Immature natural killer cell (primary cell): ENCODE data around the gene CHRM2. TPM values are rescaled to one million over a fixed set of nuclear protein-coding genes. Genes with fewer than 3 reads are reported as not detected.

Source experiments
- DNase-seq, 3 donors: peaks; one replicate each; pipeline ENCODE4 v3.0.0; 2022; ENCODE audit warnings: mixed read lengths in 1 of 3
- H3K27ac Mint-ChIP-seq, 6 donors: one replicate each; pipeline ENCODE4 v1.8.0; 2020; ENCODE audit warnings: mixed read lengths in 6 of 6, mild to moderate bottlenecking in 5 of 6, inconsistent platforms in 4 of 6, moderate library complexity in 3 of 6
- H3K27me3 Mint-ChIP-seq, 3 donors: one replicate each; pipeline ENCODE4 v1.8.0; 2020 to 2021; ENCODE audit warnings: low read depth in 3 of 3, mild to moderate bottlenecking in 3 of 3, mixed read lengths in 3 of 3, moderate library complexity in 3 of 3, inconsistent platforms in 1 of 3
- H3K36me3 Mint-ChIP-seq, 3 donors: one replicate each; pipeline ENCODE4 v1.8.0; 2020; ENCODE audit warnings: mixed read lengths in 3 of 3, inconsistent platforms in 2 of 3, mild to moderate bottlenecking in 2 of 3
- H3K4me1 Mint-ChIP-seq, 2 donors: one replicate each; pipeline ENCODE4 v1.8.0; 2020; ENCODE audit warnings: inconsistent platforms in 2 of 2, mild to moderate bottlenecking in 2 of 2, mixed read lengths in 2 of 2, moderate library complexity in 1 of 2
- H3K4me3 Mint-ChIP-seq, 5 donors: one replicate each; pipeline ENCODE4 v1.8.0; 2020; ENCODE audit warnings: mild to moderate bottlenecking in 5 of 5, mixed read lengths in 5 of 5, inconsistent platforms in 3 of 5, moderate library complexity in 3 of 5
- H3K9me3 Mint-ChIP-seq, 6 donors: one replicate each; pipeline ENCODE4 v1.8.0; 2020; ENCODE audit warnings: mild to moderate bottlenecking in 6 of 6, mixed read lengths in 6 of 6, inconsistent platforms in 4 of 6, moderate library complexity in 3 of 6
- polyA plus RNA-seq, 3 donors: library from polyadenylated mRNA; unstranded; fragments of 300-500 nt; fragmentation: Illumina TruSeq; gene quantifications; one replicate each; pipeline ENCODE4 v1.2.3, GENCODE V29; 2021

The CHRM2 gene
- polyA plus RNA-seq, 3 donors from 2014 or later, result not detected

- Mint-ChIP-seq H3K27ac (no peak overlapping the region), H3K4me1 (no peaks in the 10 kb centered on the region), H3K36me3 (no peaks in the 10 kb centered on the region), H3K9me3 (peaks cover 0 to 11% (median 4%) of the 10 kb centered on the region in 6 donors), H3K27me3 (peaks cover 0 to 3% (median under 1%) of the 10 kb centered on the region in 3 donors), H3K4me3 (no peak overlapping the region)
- DNase-seq, result no peak
Measured at GRCh38 chr7:136877509-136877908, 9.1 kb downstream of the CHRM2 start.

- no peak overlapping the region for H3K27ac Mint-ChIP-seq
- H3K36me3 Mint-ChIP-seq, result no peaks in the 10 kb centered on the region
- H3K4me1 Mint-ChIP-seq, result no peaks in the 10 kb centered on the region
- DNase-seq, result no peak
- peaks cover 0 to 11% (median 4%) of the 10 kb centered on the region in 6 donors for H3K9me3 Mint-ChIP-seq
- no peak overlapping the region for H3K4me3 Mint-ChIP-seq
- H3K27me3 Mint-ChIP-seq, result peaks cover 0 to 3% (median 0%) of the 10 kb centered on the region in 3 donors
Measured at GRCh38 chr7:136877990-136878389, 9.5 kb downstream of the CHRM2 start.

DNA sequence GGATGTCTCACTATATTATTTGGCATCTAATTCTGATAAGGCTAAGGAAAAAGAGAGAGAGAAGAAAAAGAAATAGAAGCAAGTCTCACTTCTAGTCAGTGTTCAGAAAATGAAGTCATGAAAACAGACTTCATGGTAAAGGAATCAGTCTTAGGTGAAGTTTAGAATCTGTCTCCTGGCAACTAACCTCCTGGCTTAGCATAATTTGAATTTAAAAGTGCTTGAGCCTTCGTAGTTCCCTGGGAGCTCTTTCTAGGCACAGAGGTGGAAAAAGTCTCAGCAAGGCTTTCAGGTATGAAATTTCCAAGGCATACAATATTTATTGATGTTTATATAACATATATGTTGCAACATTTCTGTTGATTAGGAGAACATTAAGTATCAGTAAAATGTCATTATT, 10.4 kb downstream of the CHRM2 start:
- DNase-seq, result no peak
- H3K27ac Mint-ChIP-seq, result no peak overlapping the region
- peaks cover 0 to 11% (median 4%) of the 10 kb centered on the region in 6 donors for H3K9me3 Mint-ChIP-seq
- H3K4me3 Mint-ChIP-seq, result no peak overlapping the region
- H3K27me3 Mint-ChIP-seq, result peaks cover 0 to 3% (median 0%) of the 10 kb centered on the region in 3 donors
- no peaks in the 10 kb centered on the region for H3K36me3 Mint-ChIP-seq
- H3K4me1 Mint-ChIP-seq, result no peaks in the 10 kb centered on the region

GRCh38 chr7:136883046-136883445, 14.6 kb downstream of the CHRM2 start:
- no peak for DNase-seq
- Mint-ChIP-seq H3K4me3 (no peak overlapping the region), H3K36me3 (no peaks in the 10 kb centered on the region), H3K27me3 (peaks cover 0 to 2% (median 0%) of the 10 kb centered on the region in 3 donors), H3K9me3 (peaks cover 0 to 17% (median 7%) of the 10 kb centered on the region in 6 donors), H3K4me1 (no peaks in the 10 kb centered on the region), H3K27ac (no peak overlapping the region)

- peaks cover 0 to 2% (median 1%) of the 10 kb centered on the region in 3 donors for H3K27me3 Mint-ChIP-seq
- no peak overlapping the region for H3K4me3 Mint-ChIP-seq
- no peaks in the 10 kb centered on the region for H3K36me3 Mint-ChIP-seq
- DNase-seq, result no peak
- no peaks in the 10 kb centered on the region for H3K4me1 Mint-ChIP-seq
- H3K9me3 Mint-ChIP-seq, result peaks cover 0 to 18% (median 11%) of the 10 kb centered on the region in 6 donors
- no peak overlapping the region for H3K27ac Mint-ChIP-seq
Measured at GRCh38 chr7:136884492-136884891, 16.0 kb downstream of the CHRM2 start.

- H3K27me3 Mint-ChIP-seq, result peaks cover 0 to 1% (median 0%) of the 10 kb centered on the region in 3 donors
- no peaks in the 10 kb centered on the region for H3K36me3 Mint-ChIP-seq
- no peak overlapping the region for H3K4me3 Mint-ChIP-seq
- DNase-seq, result no peak
- H3K4me1 Mint-ChIP-seq, result no peaks in the 10 kb centered on the region
- H3K27ac Mint-ChIP-seq, result no peak overlapping the region
- peaks cover 3 to 25% (median 14%) of the 10 kb centered on the region in 6 donors for H3K9me3 Mint-ChIP-seq
Measured at GRCh38 chr7:136887317-136887716, 18.9 kb downstream of the CHRM2 start.

GRCh38 chr7:136890399-136890798, 21.9 kb downstream of the CHRM2 start:
- no peak for DNase-seq
- no peak overlapping the region for H3K27ac Mint-ChIP-seq
- peaks cover 9 to 37% (median 20%) of the 10 kb centered on the region in 6 donors for H3K9me3 Mint-ChIP-seq
- H3K27me3 Mint-ChIP-seq, result peaks cover 0 to 3% (median 0%) of the 10 kb centered on the region in 3 donors
- no peak overlapping the region for H3K4me3 Mint-ChIP-seq
- H3K36me3 Mint-ChIP-seq, result no peaks in the 10 kb centered on the region
- H3K4me1 Mint-ChIP-seq, result no peaks in the 10 kb centered on the region

- H3K36me3 Mint-ChIP-seq, result no peaks in the 10 kb centered on the region
- no peak overlapping the region for H3K27ac Mint-ChIP-seq
- no peaks in the 10 kb centered on the region for H3K4me1 Mint-ChIP-seq
- no peak for DNase-seq
- peaks cover 0 to 3% (median 0%) of the 10 kb centered on the region in 3 donors for H3K27me3 Mint-ChIP-seq
- H3K4me3 Mint-ChIP-seq, result no peak overlapping the region
- H3K9me3 Mint-ChIP-seq, result peaks cover 12 to 43% (median 20%) of the 10 kb centered on the region in 6 donors
Measured at GRCh38 chr7:136891850-136892249, 23.4 kb downstream of the CHRM2 start.

DNA sequence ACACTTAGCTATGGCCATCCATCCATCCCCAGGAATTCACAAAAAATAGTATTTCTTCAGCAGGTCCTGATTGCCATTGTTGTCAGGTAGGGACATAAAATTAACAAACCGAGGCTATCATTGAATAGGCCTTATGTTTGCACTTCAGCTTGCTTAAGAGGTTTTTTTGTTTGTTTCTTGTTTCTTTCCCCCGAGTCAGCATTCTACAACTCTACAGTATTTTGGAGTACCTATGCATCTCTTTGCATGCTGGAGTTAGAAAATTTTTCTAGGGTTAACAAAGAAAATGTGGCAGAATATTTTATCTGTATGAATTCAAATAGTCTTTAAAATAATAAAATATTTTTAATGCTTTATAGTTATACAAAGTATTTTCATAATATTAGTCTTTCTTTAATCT, 26.3 kb downstream of the CHRM2 start:
- peaks cover 0 to 2% (median 0%) of the 10 kb centered on the region in 3 donors for H3K27me3 Mint-ChIP-seq
- H3K4me3 Mint-ChIP-seq, result no peak overlapping the region
- no peak overlapping the region for H3K27ac Mint-ChIP-seq
- DNase-seq, result no peak
- no peaks in the 10 kb centered on the region for H3K36me3 Mint-ChIP-seq
- peaks cover 11 to 42% (median 20%) of the 10 kb centered on the region in 6 donors for H3K9me3 Mint-ChIP-seq
- H3K4me1 Mint-ChIP-seq, result no peaks in the 10 kb centered on the region

DNA sequence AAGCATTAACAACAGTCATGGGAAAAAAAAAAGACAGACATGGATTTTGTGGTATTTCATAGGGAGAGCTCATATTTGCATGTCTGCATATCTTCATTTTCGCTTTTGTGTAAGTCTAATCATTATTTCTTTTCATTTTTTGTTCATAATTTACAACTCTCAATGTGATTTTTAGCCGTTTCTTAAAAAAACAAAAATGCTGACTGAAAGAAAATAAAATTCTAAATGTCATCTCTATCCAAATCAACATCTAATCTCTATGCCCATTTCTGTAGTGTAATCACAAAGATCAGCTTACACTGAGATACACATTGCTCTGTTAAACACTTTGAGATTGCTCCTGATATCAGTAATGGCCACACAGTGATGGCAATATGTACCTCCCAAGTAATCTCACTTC, 29.2 kb downstream of the CHRM2 start:
- Mint-ChIP-seq H3K27me3 (peaks cover 0 to 2% (median 0%) of the 10 kb centered on the region in 3 donors), H3K36me3 (no peaks in the 10 kb centered on the region), H3K27ac (no peak overlapping the region), H3K4me3 (no peak overlapping the region), H3K4me1 (no peaks in the 10 kb centered on the region), H3K9me3 (peaks cover 11 to 43% (median 13%) of the 10 kb centered on the region in 6 donors)
- DNase-seq, result no peak

DNA sequence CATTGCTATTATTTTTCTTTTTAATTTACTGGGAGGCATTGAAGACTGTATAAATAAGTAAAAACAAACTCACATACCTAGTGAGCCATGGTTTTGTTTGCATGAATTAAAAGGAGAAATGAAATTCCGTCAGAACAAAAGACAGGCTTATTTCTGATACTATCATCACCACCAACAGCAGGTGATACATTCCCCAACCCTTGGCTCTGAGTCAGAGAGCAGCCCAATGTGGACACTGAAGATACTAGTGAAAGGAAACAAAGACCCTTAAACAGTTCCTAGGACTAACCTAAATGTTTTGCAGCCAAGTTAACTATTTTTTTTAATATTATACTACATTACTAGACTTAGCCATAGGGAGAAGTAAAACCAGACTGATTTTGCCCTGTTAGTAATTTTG, 31.6 kb downstream of the CHRM2 start:
- Mint-ChIP-seq H3K4me3 (no peak overlapping the region), H3K4me1 (no peaks in the 10 kb centered on the region), H3K9me3 (peaks cover 3 to 36% (median 8%) of the 10 kb centered on the region in 6 donors), H3K36me3 (no peaks in the 10 kb centered on the region), H3K27ac (no peak overlapping the region), H3K27me3 (no peaks in the 10 kb centered on the region)
- DNase-seq, result no peak

- Mint-ChIP-seq H3K4me1 (no peaks in the 10 kb centered on the region), H3K27me3 (no peaks in the 10 kb centered on the region), H3K36me3 (peaks cover 0 to 4% (median 0%) of the 10 kb centered on the region in 3 donors), H3K4me3 (no peak overlapping the region), H3K27ac (no peak overlapping the region), H3K9me3 (peaks cover 1 to 20% (median 11%) of the 10 kb centered on the region in 6 donors)
- no peak for DNase-seq
Measured at GRCh38 chr7:136910771-136911170, 42.3 kb downstream of the CHRM2 start.

GRCh38 chr7:136911344-136911743, 42.9 kb downstream of the CHRM2 start:
- Mint-ChIP-seq H3K4me1 (no peaks in the 10 kb centered on the region), H3K36me3 (peaks cover 0 to 4% (median 0%) of the 10 kb centered on the region in 3 donors), H3K27me3 (no peaks in the 10 kb centered on the region), H3K9me3 (peaks cover 1 to 20% (median 11%) of the 10 kb centered on the region in 6 donors), H3K4me3 (no peak overlapping the region), H3K27ac (no peak overlapping the region)
- DNase-seq, result no peak

DNA sequence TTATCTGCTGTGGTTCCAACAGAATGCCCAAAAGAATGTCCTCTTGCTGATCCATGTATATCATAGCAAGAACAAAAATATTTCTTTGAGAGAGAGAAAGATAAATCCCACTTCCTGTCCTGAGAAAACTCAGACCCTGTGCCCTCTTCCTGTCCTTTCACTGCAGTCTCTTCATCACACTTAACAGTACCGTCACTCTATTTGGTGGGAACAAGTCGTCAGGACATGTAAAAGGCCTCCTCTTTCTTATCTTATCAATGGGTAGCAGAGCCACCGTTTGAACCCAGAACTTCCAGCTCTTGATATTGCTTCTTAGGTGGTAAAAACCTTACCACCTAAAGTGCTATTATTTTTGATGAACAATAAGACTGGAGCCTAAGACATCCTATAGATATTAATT, 43.9 kb downstream of the CHRM2 start:
- no peak for DNase-seq
- Mint-ChIP-seq H3K36me3 (peaks cover 0 to 4% (median 0%) of the 10 kb centered on the region in 3 donors), H3K9me3 (peaks cover 1 to 27% (median 13%) of the 10 kb centered on the region in 6 donors), H3K27me3 (peaks cover 0 to 1% (median 0%) of the 10 kb centered on the region in 3 donors), H3K27ac (no peak overlapping the region), H3K4me3 (no peak overlapping the region), H3K4me1 (no peaks in the 10 kb centered on the region)

GRCh38 chr7:136914016-136914415, 45.6 kb downstream of the CHRM2 start:
- peaks cover 0 to 20% (median 6%) of the 10 kb centered on the region in 6 donors for H3K9me3 Mint-ChIP-seq
- no peak for DNase-seq
- peaks cover 0 to 1% (median 1%) of the 10 kb centered on the region in 3 donors for H3K27me3 Mint-ChIP-seq
- no peak overlapping the region for H3K27ac Mint-ChIP-seq
- no peak overlapping the region for H3K4me3 Mint-ChIP-seq
- no peaks in the 10 kb centered on the region for H3K4me1 Mint-ChIP-seq
- peaks cover 0 to 4% (median 0%) of the 10 kb centered on the region in 3 donors for H3K36me3 Mint-ChIP-seq
